Activated naive CD8-positive, alpha-beta T cell treated with anti-CD3 and anti-CD28 coated beads, Interleukin-2, amount 10 ng/mL, durations not matched to agents 7 days and 5 days (primary cell): ENCODE results near the gene KIFC3. TPM values are rescaled to one million over a fixed set of nuclear protein-coding genes. Genes with fewer than 3 reads are reported as not detected.
"Not testable (repeated sequence)": the region's sequence is repeated elsewhere in the genome, so short reads cannot be mapped to it uniquely, and the experiment has no call there.

ENCODE experiments used
- ATAC-seq: fragments of 150-1000 bp; cut with Tn5 transposase; one replicate; pipeline ENCODE4 v1.10.0; 2021; ENCODE audit warnings: low read depth, moderate library complexity
- POLR2A ChIA-PET: fragments of 350-600 bp; sonication (Branson Sonifier 250); formaldehyde crosslinking; loops from one replicate; lab custom pipeline; 2021; ENCODE audit warnings: antibody characterized with exemption; lab: Charles Lee
- DNase-seq: peaks from one replicate; pipeline ENCODE4 v3.0.0; 2021
- H3K27ac Mint-ChIP-seq: one replicate; pipeline ENCODE4 v1.8.0; 2022; ENCODE audit warnings: mild to moderate bottlenecking, mixed read lengths
- H3K27me3 Mint-ChIP-seq: one replicate; pipeline ENCODE4 v1.8.0; 2022; ENCODE audit warnings: mild to moderate bottlenecking, moderate library complexity, mixed read lengths
- H3K36me3 Mint-ChIP-seq: one replicate; pipeline ENCODE4 v1.8.0; 2021; ENCODE audit warnings: mild to moderate bottlenecking, mixed read lengths
- H3K4me1 Mint-ChIP-seq: one replicate; pipeline ENCODE4 v1.8.0; 2021; ENCODE audit warnings: mixed read lengths
- H3K4me3 Mint-ChIP-seq: one replicate; pipeline ENCODE4 v1.8.0; 2022; ENCODE audit warnings: mild to moderate bottlenecking, moderate library complexity, mixed read lengths
- H3K9me3 Mint-ChIP-seq: one replicate; pipeline ENCODE4 v1.8.0; 2021; ENCODE audit warnings: mixed read lengths
- total RNA-seq, 2 experiments: library from RNA; stranded (reverse); gene quantifications; one replicate each; pipeline ENCODE4 v1.2.3, GENCODE V29; 2021

KIFC3 gene
- total RNA-seq, 2 experiments from 2014 or later, result 1.1 to 1.9 TPM

DNA sequence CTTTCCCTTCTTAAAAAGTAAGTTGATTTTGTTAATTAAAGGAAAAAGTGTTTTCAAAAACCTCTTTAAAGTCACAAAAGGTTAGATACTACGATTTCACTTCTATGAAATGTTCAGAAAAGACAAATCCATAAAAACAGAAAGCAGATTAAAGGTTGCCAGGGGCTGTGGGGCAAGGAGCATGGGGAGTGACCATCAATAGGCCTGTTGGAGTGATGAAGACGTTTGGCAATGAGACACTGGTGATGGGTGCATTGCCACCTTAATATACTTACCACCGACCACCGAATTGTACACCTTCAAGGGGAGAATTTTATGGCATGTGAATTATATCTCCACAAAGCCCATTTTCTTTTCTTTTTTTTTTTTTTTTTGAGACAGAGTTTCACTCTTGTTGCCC is 19.2 kb downstream of the KIFC3 start:
- ATAC-seq (no peak), DNase-seq (no peak)
- Mint-ChIP-seq H3K4me3 (no peak overlapping the region), H3K36me3 (no peaks in the 10 kb centered on the region), H3K4me1 (no peaks in the 10 kb centered on the region), H3K27me3 (peaks cover 3% of the 10 kb centered on the region), H3K9me3 (no peaks in the 10 kb centered on the region), H3K27ac (no peak overlapping the region)
- POLR2A ChIA-PET, result no interaction called here

DNA sequence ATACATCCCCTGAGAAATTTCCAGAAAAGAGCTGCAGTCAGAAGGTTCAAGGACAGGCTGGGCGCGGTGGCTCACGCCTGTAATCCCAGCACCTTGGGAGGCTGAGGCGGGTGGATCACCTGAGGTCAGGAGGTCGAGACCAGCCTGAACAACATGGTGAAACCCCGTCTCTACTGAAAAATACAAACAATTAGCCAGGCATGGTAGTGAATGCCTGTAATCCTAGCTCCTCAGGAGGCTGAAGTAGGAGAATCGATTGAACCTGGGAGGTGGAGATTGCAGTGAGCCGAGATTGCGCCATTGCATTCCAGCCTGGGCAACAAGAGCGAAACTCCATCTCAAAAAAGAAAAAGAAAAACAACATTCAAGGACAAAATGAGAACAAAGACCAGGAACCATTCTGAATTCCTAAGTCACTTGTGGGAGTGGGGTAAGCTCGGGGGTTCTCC is 19.7 kb downstream of the KIFC3 start:
- H3K36me3 Mint-ChIP-seq, DNase-seq, H3K27me3 Mint-ChIP-seq, H3K9me3 Mint-ChIP-seq, POLR2A ChIA-PET, H3K4me1 Mint-ChIP-seq, ATAC-seq, H3K27ac Mint-ChIP-seq, H3K4me3 Mint-ChIP-seq: not testable (repeated sequence)

DNA sequence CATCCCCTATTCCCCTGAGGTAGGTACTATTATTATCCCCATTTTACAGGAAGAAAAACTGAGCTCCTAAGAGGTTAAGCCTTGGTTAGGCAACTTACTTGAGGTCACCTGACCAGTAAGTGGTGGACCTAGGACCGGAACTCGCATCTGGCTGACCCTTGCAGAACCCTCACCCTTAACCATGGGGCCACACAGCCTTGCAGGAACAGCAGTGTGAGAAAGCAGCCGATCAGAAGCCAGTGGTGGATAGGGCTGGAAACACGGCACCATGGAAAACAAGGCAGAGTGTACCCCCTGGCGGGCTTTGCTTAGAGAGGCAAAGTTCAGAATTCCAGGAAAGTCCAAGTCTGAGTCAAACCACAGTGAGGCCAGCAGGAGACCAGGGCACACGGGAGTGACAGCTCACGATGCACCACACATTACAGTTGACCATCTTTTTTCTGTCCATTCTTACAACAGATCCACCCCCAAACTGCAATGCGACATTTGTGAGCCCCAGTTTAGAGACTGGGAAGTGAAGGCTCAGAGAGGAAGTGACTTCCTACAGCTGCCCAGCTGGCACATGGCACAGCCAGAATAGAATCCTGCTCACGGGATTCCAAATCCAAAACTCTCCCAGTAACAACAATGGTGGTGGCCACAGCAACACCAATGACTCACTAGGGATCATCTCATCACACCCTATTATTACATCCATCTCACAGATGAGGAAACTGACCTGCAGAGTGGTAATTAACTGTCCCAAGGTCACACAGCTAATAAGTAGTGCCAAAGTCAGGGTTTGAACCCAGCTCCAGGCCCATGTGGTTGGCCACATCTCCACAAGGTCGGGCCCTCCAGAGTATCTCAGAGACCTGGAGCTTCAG is 20.3 kb downstream of the KIFC3 start:
- Mint-ChIP-seq H3K36me3 (no peaks in the 10 kb centered on the region), H3K27me3 (peaks cover 3% of the 10 kb centered on the region), H3K9me3 (no peaks in the 10 kb centered on the region), H3K27ac (peak overlapping the region; percentile 56), H3K4me1 (no peaks in the 10 kb centered on the region), H3K4me3 (no peak overlapping the region)
- ATAC-seq (no peak), DNase-seq (no peak)
- POLR2A ChIA-PET, result no interaction called here

DNA sequence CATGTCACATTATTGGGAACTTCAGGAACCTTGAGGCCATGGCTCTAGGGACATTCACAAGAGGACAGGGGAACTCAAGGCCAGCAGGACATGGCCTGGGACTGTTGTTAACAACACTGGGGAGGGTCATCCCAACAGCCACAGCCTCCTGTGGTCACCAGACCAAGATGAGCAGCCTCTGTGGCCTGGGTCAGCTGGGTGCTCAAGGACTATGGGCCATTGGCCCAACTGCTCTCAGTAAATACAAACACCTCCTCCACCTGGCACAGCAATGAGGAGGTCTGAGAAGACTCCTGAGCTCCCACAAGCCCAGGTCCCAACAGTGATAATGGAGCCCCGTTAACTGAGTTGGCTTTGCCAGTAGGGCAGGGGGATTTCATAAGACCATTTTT is 20.9 kb downstream of the KIFC3 start:
- H3K27ac Mint-ChIP-seq, result no peak overlapping the region
- no peak overlapping the region for H3K4me3 Mint-ChIP-seq
- H3K27me3 Mint-ChIP-seq, result peaks cover 3% of the 10 kb centered on the region
- POLR2A ChIA-PET, result no interaction called here
- DNase-seq (no peak), ATAC-seq (no peak)
- H3K4me1 Mint-ChIP-seq, result no peaks in the 10 kb centered on the region
- no peaks in the 10 kb centered on the region for H3K9me3 Mint-ChIP-seq
- H3K36me3 Mint-ChIP-seq, result no peaks in the 10 kb centered on the region

DNA sequence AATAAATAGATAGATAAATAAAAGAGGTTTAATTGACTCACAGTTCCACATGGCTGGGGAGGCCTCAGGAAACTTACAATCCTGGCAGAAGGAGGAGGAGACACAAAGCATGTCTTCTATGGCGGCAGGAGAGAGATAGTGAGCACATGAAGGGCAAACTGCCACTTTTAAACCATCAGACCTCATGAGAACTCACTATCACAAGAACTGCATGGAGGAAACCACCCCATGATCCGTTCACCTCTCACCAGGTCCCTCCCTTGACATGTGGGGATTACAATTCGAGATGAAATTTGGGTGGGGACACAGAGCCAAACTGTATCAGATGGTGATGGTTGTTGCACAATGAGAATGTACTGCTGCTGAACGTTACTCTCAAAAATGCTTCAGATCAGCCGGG is 22.5 kb downstream of the KIFC3 start:
- ATAC-seq, H3K4me1 Mint-ChIP-seq, H3K27me3 Mint-ChIP-seq, H3K9me3 Mint-ChIP-seq, H3K27ac Mint-ChIP-seq, DNase-seq, H3K4me3 Mint-ChIP-seq, POLR2A ChIA-PET, H3K36me3 Mint-ChIP-seq: not testable (repeated sequence)

DNA sequence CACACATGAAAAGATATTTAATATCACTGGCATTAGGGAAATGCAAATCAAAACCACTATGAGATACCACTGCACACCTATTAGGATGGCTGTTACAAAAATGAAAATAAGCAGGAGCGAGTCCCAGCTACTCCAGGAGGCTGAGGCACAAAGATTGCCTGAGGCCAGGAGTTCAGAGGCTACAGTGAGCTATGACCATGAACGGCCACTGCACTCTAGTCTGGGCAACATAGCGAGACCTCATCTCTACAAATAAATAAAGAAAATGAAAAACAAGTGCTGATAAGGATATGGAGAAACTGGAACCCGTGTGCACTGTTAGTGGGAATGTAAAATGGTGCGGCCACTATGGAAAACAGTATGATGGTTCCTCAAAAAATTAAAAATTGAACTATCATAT is 23.6 kb downstream of the KIFC3 start:
- Mint-ChIP-seq H3K36me3 (no peaks in the 10 kb centered on the region), H3K27ac (no peak overlapping the region), H3K27me3 (peaks cover 3% of the 10 kb centered on the region), H3K9me3 (no peaks in the 10 kb centered on the region), H3K4me3 (no peak overlapping the region), H3K4me1 (no peaks in the 10 kb centered on the region)
- POLR2A ChIA-PET, result no interaction called here
- DNase-seq (no peak), ATAC-seq (no peak)

DNA sequence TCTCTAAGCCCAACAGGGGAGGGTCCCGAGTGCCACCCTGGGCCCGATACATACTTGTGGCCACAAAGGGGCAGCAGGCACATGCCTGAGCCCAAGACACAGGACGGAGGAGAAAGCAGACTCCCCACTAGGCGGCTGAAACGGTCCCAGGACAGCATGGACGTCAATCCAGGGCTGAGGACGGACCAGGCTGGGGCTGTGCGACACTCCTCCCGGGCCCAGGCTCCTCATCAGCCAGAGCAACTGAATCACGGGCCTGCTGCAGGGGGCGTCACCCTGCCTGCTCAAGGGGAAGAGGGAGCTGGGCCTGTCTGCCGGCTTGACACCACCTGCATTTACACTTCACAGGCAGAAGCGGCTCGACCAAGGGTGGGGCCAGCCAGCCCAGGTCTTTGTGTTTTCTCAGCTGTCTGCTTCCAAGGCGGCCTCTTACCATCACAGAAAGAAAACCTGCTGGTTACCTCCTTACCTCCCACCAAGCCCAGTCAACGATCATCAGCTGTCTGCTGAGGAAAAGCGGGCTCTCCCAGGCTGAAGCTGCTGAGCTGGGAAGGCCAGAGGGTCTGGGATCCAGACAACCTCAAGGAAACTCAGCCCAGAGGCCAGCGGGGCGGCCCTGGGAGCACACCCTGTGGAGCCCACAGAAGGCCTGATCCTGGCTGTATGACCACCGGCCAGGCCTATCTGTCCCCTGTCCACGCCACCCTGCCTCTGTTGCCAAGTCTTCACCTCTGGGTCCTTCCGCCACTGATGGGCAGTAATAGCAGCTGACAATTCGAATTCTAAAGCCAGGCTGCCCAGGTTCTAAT is 26.4 kb downstream of the KIFC3 start:
- Mint-ChIP-seq H3K27me3 (peaks cover 3% of the 10 kb centered on the region), H3K36me3 (no peaks in the 10 kb centered on the region), H3K9me3 (no peaks in the 10 kb centered on the region), H3K4me1 (no peaks in the 10 kb centered on the region), H3K27ac (no peak overlapping the region), H3K4me3 (no peak overlapping the region)
- POLR2A ChIA-PET, result no interaction called here
- ATAC-seq (no peak), DNase-seq (no peak)

DNA sequence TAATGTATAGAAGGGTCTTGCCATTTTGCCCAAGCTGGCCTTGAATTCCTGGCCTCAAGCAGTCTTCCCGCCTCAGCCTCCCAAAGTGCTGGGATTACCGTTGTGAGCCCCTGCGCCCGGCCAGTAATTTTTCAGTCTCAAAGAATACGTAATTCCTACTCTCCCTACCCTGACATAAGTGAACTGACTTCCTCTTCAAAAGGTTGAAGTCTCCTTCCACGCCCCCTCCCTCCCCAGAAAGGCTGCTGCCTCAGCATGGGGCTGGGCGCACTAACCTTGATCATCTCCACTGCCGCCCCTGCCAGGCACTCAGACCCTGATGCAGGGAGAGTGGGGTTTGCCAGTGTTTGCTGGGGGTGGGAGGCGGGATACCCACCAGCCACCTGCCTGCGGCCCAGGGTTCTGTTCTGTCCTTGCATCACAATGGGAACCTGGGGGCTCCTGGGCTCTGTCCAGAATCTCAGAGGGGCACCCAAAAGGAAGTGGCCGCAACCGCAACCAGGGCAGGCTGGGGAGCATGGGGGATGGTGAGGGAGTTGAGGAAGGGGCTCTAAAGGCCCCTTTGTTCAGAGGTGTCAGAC is 27.5 kb downstream of the KIFC3 start:
- Mint-ChIP-seq H3K9me3 (no peaks in the 10 kb centered on the region), H3K27ac (no peak overlapping the region), H3K27me3 (peaks cover 3% of the 10 kb centered on the region), H3K4me3 (no peak overlapping the region), H3K4me1 (no peaks in the 10 kb centered on the region), H3K36me3 (no peaks in the 10 kb centered on the region)
- DNase-seq, result no peak
- POLR2A ChIA-PET, result no interaction called here
- no peak for ATAC-seq

DNA sequence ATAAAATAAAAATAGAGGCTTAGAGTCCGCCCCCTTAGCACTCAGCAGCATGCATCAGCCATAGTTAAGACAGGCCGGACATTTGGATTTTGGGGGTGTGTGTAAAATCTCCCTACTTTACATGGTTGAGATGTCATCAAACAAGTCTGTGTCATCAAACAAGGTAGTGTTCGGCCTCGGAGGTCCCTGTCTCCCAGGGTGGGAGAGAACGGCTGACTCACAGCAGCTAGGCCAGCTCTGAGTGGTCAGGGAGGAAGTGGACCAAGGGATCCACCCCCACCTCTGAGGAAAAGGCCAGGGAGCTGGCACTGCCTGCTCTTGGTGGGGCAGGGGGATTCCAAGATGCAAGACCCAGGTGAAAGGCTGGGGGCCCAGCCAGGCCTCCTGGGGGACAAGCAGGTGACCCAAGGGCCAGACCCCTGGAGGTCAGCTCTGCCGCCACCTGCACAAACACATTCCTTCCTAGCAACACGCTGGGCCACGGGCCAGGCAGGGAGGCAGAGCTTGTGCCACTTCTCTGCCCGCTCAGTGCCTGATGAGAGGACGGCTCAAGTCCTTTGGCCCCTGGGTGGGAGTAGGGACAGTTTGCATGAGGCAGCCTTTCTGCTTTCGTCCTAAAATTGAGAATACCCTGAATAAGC is 28.5 kb downstream of the KIFC3 start:
- DNase-seq (no peak), ATAC-seq (no peak)
- Mint-ChIP-seq H3K4me3 (no peak overlapping the region), H3K36me3 (no peaks in the 10 kb centered on the region), H3K27me3 (no peaks in the 10 kb centered on the region), H3K9me3 (no peaks in the 10 kb centered on the region), H3K4me1 (no peaks in the 10 kb centered on the region), H3K27ac (no peak overlapping the region)
- POLR2A ChIA-PET, result no interaction called here

DNA sequence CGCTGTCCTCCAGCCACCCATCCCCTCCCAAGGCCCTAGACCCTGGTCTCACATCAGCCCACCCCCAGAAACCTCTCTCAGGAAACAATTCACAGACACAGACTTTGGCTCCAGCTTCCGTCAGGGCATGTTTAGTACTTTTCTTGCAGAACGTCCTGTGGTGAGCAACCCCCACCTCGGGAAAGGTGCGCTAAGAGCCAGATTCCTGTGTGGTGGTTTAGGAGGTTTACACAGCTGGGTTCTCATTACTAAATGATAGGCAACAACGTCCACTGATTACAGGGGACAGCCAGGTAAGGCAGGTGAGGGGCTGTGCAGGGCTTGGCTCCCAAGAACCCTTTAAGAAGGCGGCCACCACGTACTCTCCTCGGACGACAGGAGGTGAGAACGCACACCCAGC is 29.3 kb downstream of the KIFC3 start:
- POLR2A ChIA-PET, result no interaction called here
- ATAC-seq (no peak), DNase-seq (no peak)
- Mint-ChIP-seq H3K36me3 (no peaks in the 10 kb centered on the region), H3K4me3 (no peak overlapping the region), H3K9me3 (no peaks in the 10 kb centered on the region), H3K27me3 (no peaks in the 10 kb centered on the region), H3K27ac (no peak overlapping the region), H3K4me1 (no peaks in the 10 kb centered on the region)

DNA sequence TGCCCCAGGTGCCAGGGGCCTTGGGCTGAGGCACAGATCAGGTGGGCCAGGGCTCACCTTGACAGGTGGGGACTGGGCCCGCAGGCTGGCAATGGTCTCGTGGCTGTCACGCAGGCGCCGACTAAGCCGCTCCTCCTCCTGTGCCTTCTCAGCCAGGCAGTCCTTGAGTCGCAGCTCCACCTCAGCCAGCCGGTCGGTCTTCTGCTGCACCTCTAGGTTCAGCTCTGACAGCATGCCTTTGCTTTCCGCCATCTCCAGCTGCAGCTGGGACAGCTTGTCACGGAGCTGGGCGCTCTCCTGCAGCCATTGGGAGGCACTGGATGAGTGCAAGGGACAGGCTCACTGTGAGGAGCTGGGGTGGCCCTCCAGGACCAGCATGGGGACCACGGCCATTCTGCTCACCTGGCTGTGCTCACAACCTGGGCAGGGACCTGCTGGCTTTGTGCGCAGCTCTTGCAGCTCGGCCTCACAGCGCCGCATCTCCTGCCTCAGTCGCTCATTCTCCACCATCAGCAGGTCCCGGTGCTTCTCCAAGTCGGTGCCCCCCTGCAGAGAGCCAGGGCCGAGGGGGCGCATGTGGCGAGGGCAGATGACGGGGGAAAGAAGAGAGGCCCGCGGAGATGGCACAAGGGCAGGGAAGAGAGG is 31.0 kb downstream of the KIFC3 start:
- ATAC-seq (no peak), DNase-seq (no peak)
- Mint-ChIP-seq H3K36me3 (no peaks in the 10 kb centered on the region), H3K4me3 (no peak overlapping the region), H3K27me3 (no peaks in the 10 kb centered on the region), H3K4me1 (no peaks in the 10 kb centered on the region), H3K9me3 (no peaks in the 10 kb centered on the region), H3K27ac (no peak overlapping the region)
- POLR2A ChIA-PET, result no interaction called here

DNA sequence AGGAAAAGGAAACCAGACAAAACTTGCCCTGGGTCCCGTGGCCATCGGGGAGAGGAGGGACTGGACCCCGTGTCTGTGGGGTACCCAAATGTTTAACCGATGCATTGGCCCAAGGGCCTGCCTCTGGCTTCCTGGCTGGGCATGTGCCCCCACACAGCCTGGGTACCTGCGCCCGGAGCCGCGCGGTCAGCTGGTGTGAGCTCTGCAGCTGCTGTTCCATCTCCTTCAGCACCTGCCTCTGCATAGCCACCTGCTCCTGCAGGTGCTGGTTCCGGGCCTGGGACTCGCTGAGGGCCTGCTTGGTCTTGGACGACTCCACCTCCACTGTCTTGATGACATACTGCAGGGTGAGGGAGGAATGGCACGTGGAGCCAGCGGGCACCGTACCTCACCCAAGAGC is 31.9 kb downstream of the KIFC3 start:
- no peaks in the 10 kb centered on the region for H3K27me3 Mint-ChIP-seq
- H3K27ac Mint-ChIP-seq, result no peak overlapping the region
- no peaks in the 10 kb centered on the region for H3K4me1 Mint-ChIP-seq
- H3K9me3 Mint-ChIP-seq, result no peaks in the 10 kb centered on the region
- ATAC-seq, result no peak
- no peak for DNase-seq
- POLR2A ChIA-PET, result no interaction called here
- no peak overlapping the region for H3K4me3 Mint-ChIP-seq
- H3K36me3 Mint-ChIP-seq, result no peaks in the 10 kb centered on the region

DNA sequence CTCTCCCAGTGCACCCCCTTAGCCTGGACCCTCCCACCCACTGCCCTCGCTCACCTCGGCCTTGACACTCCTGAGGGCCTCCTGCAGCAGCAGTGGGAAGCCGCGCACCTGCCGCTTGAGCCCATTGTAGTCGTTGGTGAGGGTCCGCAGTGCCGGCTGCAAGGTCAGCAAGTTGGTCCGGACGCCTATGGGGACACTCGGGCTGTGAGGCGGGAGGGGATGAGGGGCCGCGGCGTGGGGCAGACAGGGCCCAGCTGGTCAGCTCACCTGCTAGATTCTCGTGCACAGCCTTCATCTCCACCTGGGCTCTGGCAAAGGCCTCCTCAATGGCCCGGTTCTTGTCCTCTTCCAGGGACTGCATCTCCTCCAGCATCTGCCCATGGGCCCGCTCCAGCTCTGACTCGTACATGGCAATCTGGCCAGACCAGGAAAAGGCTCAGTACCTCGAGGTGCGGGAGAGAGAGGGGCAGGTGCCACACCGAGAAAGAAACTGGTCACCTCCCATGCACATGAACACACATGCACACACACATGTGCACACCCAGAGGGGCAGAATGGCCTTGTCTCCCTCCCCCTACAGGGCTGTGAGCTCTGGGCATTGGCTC is 32.6 kb downstream of the KIFC3 start:
- ATAC-seq (no peak), DNase-seq (no peak)
- POLR2A ChIA-PET, result no interaction called here
- Mint-ChIP-seq H3K27me3 (no peaks in the 10 kb centered on the region), H3K4me1 (no peaks in the 10 kb centered on the region), H3K36me3 (no peaks in the 10 kb centered on the region), H3K27ac (no peak overlapping the region), H3K4me3 (no peak overlapping the region), H3K9me3 (no peaks in the 10 kb centered on the region)
